Hematopoietic multipotent progenitor cell (in vitro differentiated cells): ENCODE measurements around the gene LRP1B. TPM values are rescaled to one million over a fixed set of nuclear protein-coding genes. Genes with fewer than 3 reads are reported as not detected.

ENCODE experiments used
- DNase-seq, 3 donors: peaks; one replicate each; pipeline ENCODE4 v3.0.0-alpha.2; 2011 to 2015; ENCODE audit warnings: low read depth in 2 of 3, low spot score in 2 of 3
- total RNA-seq: library from RNA; depleted of rRNA; stranded (reverse); fragments of >200 nt; gene quantifications from one replicate; pipeline ENCODE4 v1.2.3, GENCODE V29; 2012

Gene LRP1B
- total RNA-seq, 1 donor: under 0.01 TPM

- DNase-seq: no peak
These were observed 636.9 kb downstream of the LRP1B start for GRCh38 chr2:141493936-141494335.

GRCh38 chr2:141492816-141493215 lies 638.0 kb downstream of the LRP1B start:
- DNase-seq: no peak

GRCh38 chr2:141490886-141491285 lies 639.9 kb downstream of the LRP1B start:
- DNase-seq: no peak

- DNase-seq: no peak
These were observed 648.1 kb downstream of the LRP1B start for GRCh38 chr2:141482697-141483096.

- DNase-seq: no peak
These were observed 655.0 kb downstream of the LRP1B start for GRCh38 chr2:141475801-141476200.

GRCh38 chr2:141468761-141469160 lies 662.1 kb downstream of the LRP1B start:
- DNase-seq: no peak

GRCh38 chr2:141467331-141467730 lies 663.5 kb downstream of the LRP1B start:
- DNase-seq: no peak

GRCh38 chr2:141464995-141465394 lies 665.8 kb downstream of the LRP1B start:
- DNase-seq: no peak

- DNase-seq: no peak
These were observed 672.5 kb downstream of the LRP1B start for GRCh38 chr2:141458351-141458750.

- DNase-seq: no peak
These were observed 674.9 kb downstream of the LRP1B start for GRCh38 chr2:141455877-141456276.

GRCh38 chr2:141455211-141455826 lies 675.5 kb downstream of the LRP1B start:
- no peak for DNase-seq

- DNase-seq: no peak
These were observed 690.7 kb downstream of the LRP1B start for GRCh38 chr2:141440072-141440635.

GRCh38 chr2:141439524-141439923 lies 691.3 kb downstream of the LRP1B start:
- no peak for DNase-seq

- DNase-seq: no peak
These were observed 692.3 kb downstream of the LRP1B start for GRCh38 chr2:141438536-141438935.

- no peak for DNase-seq
These were observed 693.3 kb downstream of the LRP1B start for GRCh38 chr2:141437521-141437920.

- DNase-seq: no peak
These were observed 707.7 kb downstream of the LRP1B start for GRCh38 chr2:141423124-141423523.

GRCh38 chr2:141417246-141417797 lies 713.5 kb downstream of the LRP1B start:
- DNase-seq: peak in 1 of 3 donors; percentile 12

- no peak for DNase-seq
These were observed 719.4 kb downstream of the LRP1B start for GRCh38 chr2:141411419-141411818.

GRCh38 chr2:141399270-141399669 lies 731.5 kb downstream of the LRP1B start:
- DNase-seq: no peak

GRCh38 chr2:141393214-141393545 lies 737.6 kb downstream of the LRP1B start:
- DNase-seq: no peak

- DNase-seq: no peak
These were observed 738.2 kb downstream of the LRP1B start for GRCh38 chr2:141392517-141393213.

GRCh38 chr2:141386168-141386567 lies 744.6 kb downstream of the LRP1B start:
- no peak for DNase-seq
